Keratinocyte (primary cell): Measurements from ENCODE around the gene CNNM1. TPM values are rescaled to one million over a fixed set of nuclear protein-coding genes. Genes with fewer than 3 reads are reported as not detected.

ENCODE experiments used
- DNase-seq: peaks from one replicate; pipeline ENCODE4 v3.0.0-alpha.2; 2011; ENCODE audit warnings: low read depth, missing footprints, low spot score
- FAIRE-seq: peaks from 2 replicates; lab custom pipeline; 2011; peaks lifted over from hg19 to GRCh38; lab: Jason Lieb, UNC
- H2AFZ ChIP-seq: 2 replicates; pipeline ENCODE4 v1.6.0; 2012; ENCODE audit warnings: low read length, control low read depth, inconsistent platforms; ENCODE audit not compliant: control insufficient read depth
- H3K27ac ChIP-seq: 2 replicates; pipeline ENCODE4 v1.5.1; 2011; ENCODE audit warnings: low read length; ENCODE audit not compliant: control insufficient read depth, insufficient read depth
- H3K27me3 ChIP-seq: 3 replicates; pipeline ENCODE4 v1.6.0; 2011; ENCODE audit warnings: low read length; ENCODE audit not compliant: control insufficient read depth, insufficient read depth; ENCODE audit errors: extremely low read depth
- H3K36me3 ChIP-seq, 2 experiments: 2 replicates in 1 of 2; 3 replicates in 1 of 2; pipeline ENCODE4 v1.5.1; 2011; ENCODE audit warnings: low read length in 2 of 2, mild to moderate bottlenecking in 1 of 2; ENCODE audit not compliant: control insufficient read depth in 2 of 2, insufficient read depth in 2 of 2; ENCODE audit errors: extremely low read depth in 1 of 2
- H3K4me1 ChIP-seq: 3 replicates; pipeline ENCODE4 v1.5.1; 2011; ENCODE audit warnings: low read length; ENCODE audit not compliant: control insufficient read depth, insufficient read depth; ENCODE audit errors: extremely low read depth
- H3K4me2 ChIP-seq: 3 replicates; pipeline ENCODE4 v1.6.0; 2011; ENCODE audit warnings: low read depth, low read length; ENCODE audit not compliant: control insufficient read depth, insufficient read depth; ENCODE audit errors: extremely low read depth
- H3K4me3 ChIP-seq, 3 experiments: fragments of 200-600 bp in 1 of 3; sonication (generic) in 1 of 3; 2 replicates in 2 of 3; 3 replicates in 1 of 3; pipeline ENCODE4 v1.5.1; 2011 to 2016; ENCODE audit warnings: low read length in 3 of 3, mild to moderate bottlenecking in 3 of 3, control low read depth in 2 of 3, inconsistent platforms in 1 of 3, low read depth in 1 of 3, mixed read lengths in 1 of 3, mixed run types in 1 of 3, moderate library complexity in 1 of 3; ENCODE audit not compliant: control insufficient read depth in 2 of 3, insufficient read depth in 2 of 3; ENCODE audit errors: extremely low read depth in 1 of 3
- H3K79me2 ChIP-seq: 2 replicates; pipeline ENCODE4 v1.6.0; 2012; ENCODE audit warnings: low read length; ENCODE audit not compliant: control insufficient read depth, insufficient read depth
- H3K9ac ChIP-seq: 3 replicates; pipeline ENCODE4 v1.6.0; 2011; ENCODE audit warnings: low read length; ENCODE audit not compliant: control insufficient read depth, insufficient read depth; ENCODE audit errors: extremely low read depth
- H3K9me1 ChIP-seq: 3 replicates; pipeline ENCODE4 v1.6.0; 2011; ENCODE audit warnings: low read length; ENCODE audit not compliant: control insufficient read depth, insufficient read depth; ENCODE audit errors: extremely low read depth
- H3K9me3 ChIP-seq: 2 replicates; pipeline ENCODE4 v1.5.1; 2012; ENCODE audit warnings: low read depth, low read length; ENCODE audit not compliant: control insufficient read depth
- H4K20me1 ChIP-seq: 3 replicates; pipeline ENCODE4 v1.6.0; 2011; ENCODE audit warnings: low read length; ENCODE audit not compliant: control insufficient read depth, insufficient read depth; ENCODE audit errors: extremely low read depth
- EZH2 ChIP-seq: IDR thresholded peaks from one replicate; pipeline ENCODE4 v1.6.1; 2012; ENCODE audit warnings: inconsistent platforms, mild to moderate bottlenecking, low read length, moderate library complexity
- dilution Hi-C: fragments of 300-500 bp; cut with MboI; formaldehyde crosslinking; loops from one replicate; pipeline ENCODE4 v1.7.0; 2020; ENCODE audit warnings: low sequenced_read_pairs; ENCODE audit not compliant: extremely low pct_ligation_motif_present
- polyA plus RNA-seq, 5 experiments: library from polyadenylated mRNA; depleted of rRNA in 3 of 5; stranded (reverse) in 3 of 5; stranded (forward) in 1 of 5; unstranded in 1 of 5; fragments of >200 nt; gene quantifications; 1 replicate in 1 of 5; 2 replicates in 3 of 5; 3 replicates in 1 of 5; pipeline versions ENCODE4 v1.2.1 to v1.2.3, GENCODE V29; 2011 to 2012; ENCODE audit warnings: missing spikeins in 2 of 5, low read depth in 1 of 5, low replicate concordance in 1 of 5
- TF ChIP-seq, protein P1 (sequence below), 3 experiments: IDR thresholded peaks in 1 of 3; conservative IDR thresholded peaks in 1 of 3; optimal IDR thresholded peaks in 1 of 3; 2 replicates in 2 of 3; 3 replicates in 1 of 3; pipeline versions ENCODE3 to v1.5.1; 2011; ENCODE audit warnings: low read length in 3 of 3, mild to moderate bottlenecking in 3 of 3, moderate library complexity in 2 of 3, control low read depth in 1 of 3, inconsistent platforms in 1 of 3; ENCODE audit not compliant: insufficient read depth in 2 of 3; ENCODE audit errors: extremely low read depth in 1 of 3

Gene CNNM1
- polyA plus RNA-seq, 1 donor (not counting 4 experiments of a cell fraction or from before 2014, with no cell fraction given) = 0.83 TPM

- no peak overlapping the region for H3K9ac ChIP-seq
- H3K36me3 ChIP-seq = peaks cover 0 to 2% of the 10 kb centered on the region in 2 experiments
- no peaks in the 10 kb centered on the region for H4K20me1 ChIP-seq
- no peak overlapping the region for H3K27ac ChIP-seq
- no peak overlapping the region for H3K4me3 ChIP-seq
- H2AFZ ChIP-seq = no peak overlapping the region
- TF ChIP-seq, protein P1, sequence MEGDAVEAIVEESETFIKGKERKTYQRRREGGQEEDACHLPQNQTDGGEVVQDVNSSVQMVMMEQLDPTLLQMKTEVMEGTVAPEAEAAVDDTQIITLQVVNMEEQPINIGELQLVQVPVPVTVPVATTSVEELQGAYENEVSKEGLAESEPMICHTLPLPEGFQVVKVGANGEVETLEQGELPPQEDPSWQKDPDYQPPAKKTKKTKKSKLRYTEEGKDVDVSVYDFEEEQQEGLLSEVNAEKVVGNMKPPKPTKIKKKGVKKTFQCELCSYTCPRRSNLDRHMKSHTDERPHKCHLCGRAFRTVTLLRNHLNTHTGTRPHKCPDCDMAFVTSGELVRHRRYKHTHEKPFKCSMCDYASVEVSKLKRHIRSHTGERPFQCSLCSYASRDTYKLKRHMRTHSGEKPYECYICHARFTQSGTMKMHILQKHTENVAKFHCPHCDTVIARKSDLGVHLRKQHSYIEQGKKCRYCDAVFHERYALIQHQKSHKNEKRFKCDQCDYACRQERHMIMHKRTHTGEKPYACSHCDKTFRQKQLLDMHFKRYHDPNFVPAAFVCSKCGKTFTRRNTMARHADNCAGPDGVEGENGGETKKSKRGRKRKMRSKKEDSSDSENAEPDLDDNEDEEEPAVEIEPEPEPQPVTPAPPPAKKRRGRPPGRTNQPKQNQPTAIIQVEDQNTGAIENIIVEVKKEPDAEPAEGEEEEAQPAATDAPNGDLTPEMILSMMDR (optimal IDR thresholded peaks at IDR 0.05 in 1 of 3, IDR thresholded peaks at IDR 0.05 in 1 of 3, conservative IDR thresholded peaks at IDR 0.05 in 1 of 3; ENCODE audit: extremely low read depth in 1 of 3, insufficient read depth in 2 of 3, low read length in 3 of 3) = no peak
- TF ChIP-seq EZH2 = no peak
- no peaks in the 10 kb centered on the region for H3K9me1 ChIP-seq
- H3K79me2 ChIP-seq = no peaks in the 10 kb centered on the region
- no peak for FAIRE-seq
- no peaks in the 10 kb centered on the region for H3K9me3 ChIP-seq
- dilution Hi-C loops = loop anchor here (25.0 kb wide), 1 partner anchor 173 kb away; the partner anchor contains the start of gene SLC25A28
- DNase-seq = no peak
- H3K4me1 ChIP-seq = no peaks in the 10 kb centered on the region
- H3K4me2 ChIP-seq = no peak overlapping the region
- no peaks in the 10 kb centered on the region for H3K27me3 ChIP-seq
These were observed 109.7 kb downstream of the CNNM1 start for GRCh38 chr10:99438890-99439289.

GRCh38 chr10:99442394-99442793, 113.2 kb downstream of the CNNM1 start:
- no peak overlapping the region for H3K4me3 ChIP-seq
- no peaks in the 10 kb centered on the region for H3K36me3 ChIP-seq
- H3K9ac ChIP-seq = no peak overlapping the region
- DNase-seq = no peak
- no peak overlapping the region for H2AFZ ChIP-seq
- dilution Hi-C loops = loop anchor here (25.0 kb wide), 1 partner anchor 170 kb away; the partner anchor contains the start of gene SLC25A28
- H4K20me1 ChIP-seq = no peaks in the 10 kb centered on the region
- H3K79me2 ChIP-seq = no peaks in the 10 kb centered on the region
- H3K4me1 ChIP-seq = no peaks in the 10 kb centered on the region
- H3K4me2 ChIP-seq = no peak overlapping the region
- no peak overlapping the region for H3K27ac ChIP-seq
- no peaks in the 10 kb centered on the region for H3K9me3 ChIP-seq
- no peak for FAIRE-seq
- H3K27me3 ChIP-seq = peaks cover 6% of the 10 kb centered on the region
- TF ChIP-seq, protein P1 (optimal IDR thresholded peaks at IDR 0.05 in 1 of 3, IDR thresholded peaks at IDR 0.05 in 1 of 3, conservative IDR thresholded peaks at IDR 0.05 in 1 of 3; ENCODE audit: extremely low read depth in 1 of 3, insufficient read depth in 2 of 3, low read length in 3 of 3) = no peak
- no peak for TF ChIP-seq EZH2
- no peaks in the 10 kb centered on the region for H3K9me1 ChIP-seq
